Ovary (tissue), 3 donors: ENCODE results near the gene GSN.

Source experiments
- CTCF ChIP-seq, 3 donors: fragments of 450-650 bp in 2 of 3; fragments of 200-600 bp in 1 of 3; IDR thresholded peaks; one replicate each; pipeline versions ENCODE4 v1.5.1 to v1.8.0; 2016 to 2022; ENCODE audit warnings: antibody characterized with exemption in 3 of 3, mild to moderate bottlenecking in 1 of 3
- EP300 ChIP-seq: sonication (generic); formaldehyde crosslinking; IDR thresholded peaks from one replicate; pipeline ENCODE4 v1.6.1; 2017; ENCODE audit warnings: antibody characterized with exemption
- donor health status: DM: no; HTN: no; CAD: no.

DNA sequence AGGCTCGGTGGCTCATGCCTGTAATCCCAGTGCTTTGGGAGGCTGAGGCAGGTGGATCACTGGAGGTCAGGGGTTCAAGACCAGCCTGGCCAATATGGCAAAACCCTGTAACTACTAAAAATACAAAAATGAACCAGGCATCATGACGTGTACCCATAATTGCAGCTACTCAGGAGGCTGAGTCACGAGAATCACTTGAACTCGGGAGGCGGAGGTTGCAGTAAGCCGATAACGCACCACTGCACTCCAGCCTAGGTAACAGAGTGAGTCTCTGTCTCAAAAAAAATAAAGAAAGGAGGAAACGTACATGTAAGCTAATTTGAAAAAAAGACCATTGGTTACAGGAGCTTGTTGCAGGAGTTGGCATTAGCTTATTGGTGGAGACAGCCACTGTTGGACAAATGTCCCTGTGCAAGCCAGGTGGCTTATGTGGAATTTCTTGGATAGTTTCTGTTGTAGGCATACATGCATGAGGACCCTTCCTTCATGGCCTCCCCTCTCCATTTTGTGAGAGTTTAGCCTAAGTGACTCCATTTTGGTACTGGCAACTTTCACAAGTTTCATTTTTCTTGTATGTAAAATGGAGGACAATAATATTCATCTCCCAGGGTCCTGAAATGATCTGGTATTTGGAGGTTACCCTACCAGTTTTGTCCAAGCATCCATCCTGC, 49.5 kb upstream of the GSN start:
- TF ChIP-seq CTCF (IDR thresholded peaks at IDR 0.05): no peak
- TF ChIP-seq EP300: no peak
